Upper lobe of left lung (tissue), 6 donors: ENCODE results near the gene CLPSL1. TPM values are rescaled to one million over a fixed set of nuclear protein-coding genes. Genes with fewer than 3 reads are reported as not detected.
A peak's percentile ranks its signal among the peaks of the same experiment; 100 is the strongest.
"Not testable (repeated sequence)": the region's sequence is repeated elsewhere in the genome, so short reads cannot be mapped to it uniquely, and the experiment has no call there.

Experiments used
- ATAC-seq, 2 donors: fragments of 200-7000 bp; cut with Tn5 transposase; one replicate each; pipeline ENCODE4 v1.9.1; 2022; ENCODE audit warnings: mild to moderate bottlenecking in 2 of 2, moderate library complexity in 2 of 2; ENCODE audit not compliant: low FRiP score in 2 of 2
- DNase-seq, 2 donors: peaks; one replicate each; pipeline ENCODE4 v3.0.0-alpha.2; 2019 to 2020
- H3K27ac ChIP-seq, 4 donors: fragments of 200-600 bp; sonication (generic); one replicate each; pipeline ENCODE4 v1.5.1; 2016 to 2019
- H3K27me3 ChIP-seq, 4 donors: fragments of 200-600 bp; sonication (generic); one replicate each; pipeline ENCODE4 v1.5.1; 2017 to 2019
- H3K36me3 ChIP-seq, 4 donors: fragments of 200-600 bp; sonication (generic); one replicate each; pipeline ENCODE4 v1.5.1; 2016 to 2019
- H3K4me1 ChIP-seq, 4 donors: fragments of 200-600 bp; sonication (generic); one replicate each; pipeline ENCODE4 v1.5.1; 2018 to 2019
- H3K4me3 ChIP-seq, 4 donors: fragments of 200-600 bp; sonication (generic); one replicate each; pipeline ENCODE4 v1.5.1; 2017 to 2019; ENCODE audit warnings: mild to moderate bottlenecking in 2 of 4, moderate library complexity in 1 of 4
- H3K9me3 ChIP-seq, 4 donors: fragments of 200-600 bp; sonication (generic); one replicate each; pipeline ENCODE4 v1.5.1; 2018 to 2019
- CTCF ChIP-seq, 6 experiments: fragments of 450-650 bp in 4 of 6; fragments of 200-600 bp in 2 of 6; sonication (generic) in 2 of 6; IDR thresholded peaks; one replicate each; pipeline ENCODE4 v1.5.1; 2016 to 2019; ENCODE audit warnings: antibody characterized with exemption in 6 of 6
- EP300 ChIP-seq, 4 donors: sonication (generic); formaldehyde crosslinking; IDR thresholded peaks; one replicate each; pipeline ENCODE4 v1.5.1; 2017; ENCODE audit warnings: antibody characterized with exemption in 4 of 4, control low read depth in 2 of 4
- POLR2A ChIP-seq, 4 donors: fragments of 450-650 bp; IDR thresholded peaks; one replicate each; pipeline ENCODE4 v1.5.1; 2016 to 2017; ENCODE audit warnings: antibody characterized with exemption in 4 of 4, mild to moderate bottlenecking in 2 of 4
- POLR2AphosphoS5 ChIP-seq, 2 donors: sonication (generic); formaldehyde crosslinking; IDR thresholded peaks; one replicate each; pipeline ENCODE4 v1.5.1; 2017; ENCODE audit warnings: antibody characterized with exemption in 2 of 2
- WGBS, 2 donors: methylation state at CpG; one replicate each; pipeline ENCODE4 v1.1.5; 2017 to 2018; 5-methylcytosine and 5-hydroxymethylcytosine counted together
- total RNA-seq, 6 donors: library from RNA; depleted of rRNA in 4 of 6; stranded (reverse); fragments of >200 nt in 4 of 6; gene quantifications; one replicate each; pipeline versions ENCODE4 v1.1.0 to v1.2.1, GENCODE V29; 2016 to 2021
- donor health status: DM: no; HTN: no; CAD: no; lungs with moderate emphysema.
- donor health status: DM: no; HTN: yes; CAD: no; lungs with severe emphysema.

Gene CLPSL1, protein sequence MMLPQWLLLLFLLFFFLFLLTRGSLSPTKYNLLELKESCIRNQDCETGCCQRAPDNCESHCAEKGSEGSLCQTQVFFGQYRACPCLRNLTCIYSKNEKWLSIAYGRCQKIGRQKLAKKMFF
- not detected for total RNA-seq

DNA sequence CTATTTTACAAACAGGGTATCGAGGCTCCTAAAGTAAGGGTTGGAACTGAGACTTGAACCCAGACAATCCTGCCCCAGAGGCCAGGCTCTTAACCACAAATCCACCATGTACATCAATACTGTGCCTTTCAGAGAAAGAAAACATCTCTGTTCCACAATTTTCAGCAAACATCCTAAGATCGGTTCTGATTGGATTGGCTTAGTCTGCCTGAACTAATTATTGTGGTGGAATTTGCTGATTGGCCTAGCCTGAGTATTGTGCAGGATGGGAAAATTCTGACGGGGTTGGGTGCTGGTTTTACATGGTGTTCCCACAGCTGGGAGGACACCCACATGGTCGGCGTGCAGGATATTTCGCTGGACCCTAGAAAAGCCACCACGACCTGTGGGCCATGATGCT lies at the start of gene CLPSL1:
TSS of gene CLPSL1 (plus strand) at position 301 of the 400 bp plus-strand sequence. CDS start at position 393, 92 bp downstream.
- Histone ChIP-seq H3K36me3 (no peaks in the 10 kb centered on the region), H3K9me3 (no peaks in the 10 kb centered on the region), H3K4me1 (peaks cover 5 to 12% (median 7%) of the 10 kb centered on the region in 4 donors), H3K27ac (no peak within 1 kb of the TSS), H3K4me3 (no peak within 1 kb of the TSS), H3K27me3 (peaks cover 0 to 5% (median 3%) of the 10 kb centered on the region in 4 donors)
- ATAC-seq (no peak), DNase-seq (no peak)
- WGBS, 2 donors, result 85 to 92% methylated on average over 7 of the region's 7 CpGs
- no peak for TF ChIP-seq EP300 (IDR thresholded peaks at IDR 0.05)
- TF ChIP-seq POLR2A (IDR thresholded peaks at IDR 0.05), result no peak
- no peak for TF ChIP-seq CTCF (IDR thresholded peaks at IDR 0.05)
- no peak for TF ChIP-seq POLR2AphosphoS5 (IDR thresholded peaks at IDR 0.05)

- Histone ChIP-seq H3K4me1 (peaks cover 71 to 87% (median 82%) of the 10 kb centered on the region in 4 donors), H3K27ac (peak overlapping the region; percentile 99 to 100 (median 100)), H3K4me3 (peak overlapping the region; percentile 50 to 66 (median 55)), H3K27me3 (no peaks in the 10 kb centered on the region), H3K36me3 (no peaks in the 10 kb centered on the region), H3K9me3 (no peaks in the 10 kb centered on the region)
- peak; percentile 74 to 77 for ATAC-seq
- TF ChIP-seq POLR2A (IDR thresholded peaks at IDR 0.05) (peak; percentile 59 to 94 (median 86)), POLR2AphosphoS5 (IDR thresholded peaks at IDR 0.05) (peak; percentile 65 to 94), EP300 (IDR thresholded peaks at IDR 0.05) (peak in 2 of 4 donors; percentile 7 to 71), CTCF (IDR thresholded peaks at IDR 0.05) (no peak)
- WGBS, 2 donors, result 0% methylated on average over 17 of the region's 23 CpGs; no CpG with 5 or more reads in 1 of the 2 donors
- peak; percentile 97 to 98 for DNase-seq
Observed at GRCh38 chr6:35731414-35731735, 49.4 kb upstream of the CLPSL1 start.

DNA sequence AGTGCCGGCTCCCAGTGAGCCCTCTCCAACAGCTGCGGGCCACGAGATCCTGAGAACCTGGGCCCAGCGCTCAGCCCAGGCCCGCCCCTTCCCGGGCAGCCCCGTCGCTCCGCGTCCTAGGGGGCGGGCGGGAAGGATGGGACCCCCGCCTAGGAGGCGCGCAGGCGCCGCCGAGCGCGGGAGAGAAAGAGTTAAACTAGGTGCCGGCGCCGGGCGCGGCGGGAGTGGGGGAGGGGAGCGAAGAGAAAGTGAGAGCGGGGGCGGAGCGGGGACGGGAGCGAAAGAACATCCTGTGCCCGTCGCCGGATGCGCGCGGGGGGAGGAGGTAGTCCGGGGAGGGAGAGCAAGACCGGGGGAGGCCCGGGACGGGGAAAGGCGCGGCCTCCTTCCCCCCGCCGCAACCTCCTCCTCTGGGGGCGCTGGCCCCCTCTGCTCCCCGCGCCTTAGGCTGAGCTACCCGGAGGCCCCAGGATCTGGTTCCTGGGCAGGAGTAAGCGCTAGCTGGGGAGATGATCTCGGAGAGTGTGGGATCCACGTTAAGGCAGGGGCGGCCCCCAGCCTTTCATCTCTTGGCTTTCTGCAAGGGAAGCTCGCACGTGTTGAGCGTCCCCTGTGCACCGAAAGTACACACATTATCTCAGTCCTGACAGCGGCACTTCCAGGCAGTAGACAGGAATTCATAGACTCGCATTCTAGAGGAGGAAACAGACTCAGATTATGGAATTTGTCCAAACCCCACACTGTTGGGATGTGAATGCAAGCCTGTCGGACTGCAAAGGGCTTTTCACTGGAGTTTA lies 48.9 kb upstream of the CLPSL1 start:
- peaks cover 69 to 85% (median 80%) of the 10 kb centered on the region in 4 donors for H3K4me1 ChIP-seq
- TF ChIP-seq EP300 (IDR thresholded peaks at IDR 0.05) (peak; percentile 93 to 99 (median 96)), CTCF (IDR thresholded peaks at IDR 0.05) (peak in 5 of 6 experiments; percentile 12 to 51 (median 21)), POLR2AphosphoS5 (IDR thresholded peaks at IDR 0.05) (peak; percentile 87 to 88), POLR2A (IDR thresholded peaks at IDR 0.05) (peak; percentile 1 to 75 (median 45))
- no peaks in the 10 kb centered on the region for H3K9me3 ChIP-seq
- peak overlapping the region; percentile 99 to 100 (median 100) for H3K27ac ChIP-seq
- ATAC-seq (peak; percentile 87 to 89), DNase-seq (peak; percentile 98 to 99)
- H3K27me3 ChIP-seq, result no peaks in the 10 kb centered on the region
- H3K4me3 ChIP-seq, result peak overlapping the region; percentile 50 to 66 (median 55)
- 1% methylated on average over 23 to 33 of the region's 61 CpGs for whole genome bisulfite sequencing, 2 donors
- no peaks in the 10 kb centered on the region for H3K36me3 ChIP-seq

- Histone ChIP-seq H3K4me1 (peaks cover 61 to 78% (median 73%) of the 10 kb centered on the region in 4 donors), H3K9me3 (no peaks in the 10 kb centered on the region), H3K36me3 (no peaks in the 10 kb centered on the region), H3K4me3 (no peak overlapping the region), H3K27ac (peak overlapping the region; percentile 99 to 100 (median 100)), H3K27me3 (no peaks in the 10 kb centered on the region)
- 87 to 90% methylated on average over 8 of the region's 8 CpGs for WGBS, 2 donors
- DNase-seq, result no peak
- TF ChIP-seq EP300 (IDR thresholded peaks at IDR 0.05) (no peak), CTCF (IDR thresholded peaks at IDR 0.05) (no peak), POLR2AphosphoS5 (IDR thresholded peaks at IDR 0.05) (no peak), POLR2A (IDR thresholded peaks at IDR 0.05) (no peak)
- no peak for ATAC-seq
Observed at GRCh38 chr6:35733633-35734032, 47.2 kb upstream of the CLPSL1 start.

- H3K9me3 ChIP-seq, ATAC-seq, H3K36me3 ChIP-seq, H3K4me3 ChIP-seq, DNase-seq, H3K27me3 ChIP-seq: not testable (repeated sequence)
- Histone ChIP-seq H3K27ac (peak overlapping the region; percentile 99 to 100 (median 100)), H3K4me1 (peaks cover 54 to 71% (median 66%) of the 10 kb centered on the region in 4 donors)
- 96 to 98% methylated on average over 12 of the region's 12 CpGs for WGBS, 2 donors
Observed at GRCh38 chr6:35734319-35734718, 46.5 kb upstream of the CLPSL1 start.
